BLaER1 treated with 17β-estradiol and CSF1 and Interleukin-3, amounts not matched to agents 10 nM and 100 nM (cell line): ENCODE measurements around the gene ZNF185.

Source experiments
- H3K27ac ChIP-seq, 11 experiments: shearing (Covaris generic); formaldehyde crosslinking; 2 replicates each; pipeline ENCODE4 v1.8.1; 2022
- H3K27me3 ChIP-seq, 11 experiments: shearing (Covaris generic); formaldehyde crosslinking; 2 replicates each; pipeline ENCODE4 v1.8.1; 2022
- H3K36me3 ChIP-seq, 11 experiments: shearing (Covaris generic); formaldehyde crosslinking; 2 replicates each; pipeline ENCODE4 v1.8.1; 2022
- H3K4me1 ChIP-seq, 10 experiments: shearing (Covaris generic); formaldehyde crosslinking; 2 replicates each; pipeline ENCODE4 v1.8.1; 2022
- H3K4me2 ChIP-seq, 11 experiments: shearing (Covaris generic); formaldehyde crosslinking; 2 replicates each; pipeline ENCODE4 v1.8.1; 2022
- H3K4me3 ChIP-seq, 10 experiments: shearing (Covaris generic); formaldehyde crosslinking; 2 replicates each; pipeline ENCODE4 v1.8.1; 2022
- H3K9ac ChIP-seq, 11 experiments: shearing (Covaris generic); formaldehyde crosslinking; 2 replicates each; pipeline ENCODE4 v1.8.1; 2022
- H3K9me3 ChIP-seq, 11 experiments: shearing (Covaris generic); formaldehyde crosslinking; replicated peaks in 1 of 11; 2 replicates each; pipeline ENCODE4 v1.8.1; 2022
- H4K20me1 ChIP-seq, 11 experiments: shearing (Covaris generic); formaldehyde crosslinking; 2 replicates each; pipeline ENCODE4 v1.8.1; 2022
- Cebpa-rat ChIP-seq, 11 experiments: shearing (Covaris generic); IDR thresholded peaks; 2 replicates each; pipeline ENCODE4 v1.8.1; 2022

The ZNF185 gene

GRCh38 chrX:152945021-152945979 lies 47.4 kb downstream of the ZNF185 start:
- Histone ChIP-seq H3K36me3 (no peaks in the 10 kb centered on the region), H3K27me3 (peaks cover 81 to 99% (median 93%) of the 10 kb centered on the region in 11 experiments), H3K27ac (no peak overlapping the region), H3K9me3 (peaks cover 0 to 12% (median 0%) of the 10 kb centered on the region in 11 experiments; a peak in 5 of 22 replicates), H3K9ac (no peak overlapping the region), H4K20me1 (peaks cover 0 to 21% (median 0%) of the 10 kb centered on the region in 11 experiments; a peak in 8 of 22 replicates), H3K4me1 (peaks cover 0 to 18% (median 7%) of the 10 kb centered on the region in 10 experiments; a peak in 9 of 20 replicates), H3K4me3 (no peak overlapping the region), H3K4me2 (no peak overlapping the region)
- no peak for TF ChIP-seq Cebpa-rat (IDR thresholded peaks at IDR 0.05)

GRCh38 chrX:152946681-152947080 lies 48.8 kb downstream of the ZNF185 start:
- Histone ChIP-seq H3K4me1 (peaks cover 0 to 13% (median 6%) of the 10 kb centered on the region in 10 experiments; a peak in 8 of 20 replicates), H3K27me3 (peaks cover 83 to 97% (median 94%) of the 10 kb centered on the region in 11 experiments), H4K20me1 (peaks cover 0 to 21% (median 0%) of the 10 kb centered on the region in 11 experiments; a peak in 8 of 22 replicates), H3K9me3 (peaks cover 0 to 5% (median 0%) of the 10 kb centered on the region in 11 experiments; a peak in 5 of 22 replicates), H3K36me3 (no peaks in the 10 kb centered on the region), H3K27ac (no peak overlapping the region), H3K4me3 (no peak overlapping the region), H3K4me2 (no peak overlapping the region), H3K9ac (no peak overlapping the region)
- TF ChIP-seq Cebpa-rat (IDR thresholded peaks at IDR 0.05) = no peak
